ENCODE results near the gene ZNF175. TPM values are rescaled to one million over a fixed set of nuclear protein-coding genes. Genes with fewer than 3 reads are reported as not detected.

ZNF175 gene
- total and polyA plus RNA-seq, 4 donors, result 8.5 to 17.8 (median 12.4) TPM

GRCh38 chr19:51549533-51550324 is 21.4 kb upstream of the ZNF175 start:
- Histone ChIP-seq H3K4me3 (ENCODE audit: low read depth, low read length) (no peak overlapping the region), H3K27me3 (ENCODE audit: control insufficient read depth, insufficient read depth, low read length) (peaks cover 7% of the 10 kb centered on the region), H3K4me1 (ENCODE audit: control insufficient read depth, insufficient read depth, low read length) (no peaks in the 10 kb centered on the region), H3K36me3 (ENCODE audit: control insufficient read depth, insufficient read depth, low read length) (no peaks in the 10 kb centered on the region), H3K27ac (ENCODE audit: low read depth, low read length) (no peak overlapping the region), H3K9me3 (ENCODE audit: control insufficient read depth, insufficient read depth, low read length) (no peaks in the 10 kb centered on the region)
- no peak for DNase-seq (ENCODE audit: low read depth in 4 of 6, low spot score in 6 of 6)
- WGBS (ENCODE audit: insufficient coverage), result 71% methylated on average over 7 of the region's 8 CpGs

DNA sequence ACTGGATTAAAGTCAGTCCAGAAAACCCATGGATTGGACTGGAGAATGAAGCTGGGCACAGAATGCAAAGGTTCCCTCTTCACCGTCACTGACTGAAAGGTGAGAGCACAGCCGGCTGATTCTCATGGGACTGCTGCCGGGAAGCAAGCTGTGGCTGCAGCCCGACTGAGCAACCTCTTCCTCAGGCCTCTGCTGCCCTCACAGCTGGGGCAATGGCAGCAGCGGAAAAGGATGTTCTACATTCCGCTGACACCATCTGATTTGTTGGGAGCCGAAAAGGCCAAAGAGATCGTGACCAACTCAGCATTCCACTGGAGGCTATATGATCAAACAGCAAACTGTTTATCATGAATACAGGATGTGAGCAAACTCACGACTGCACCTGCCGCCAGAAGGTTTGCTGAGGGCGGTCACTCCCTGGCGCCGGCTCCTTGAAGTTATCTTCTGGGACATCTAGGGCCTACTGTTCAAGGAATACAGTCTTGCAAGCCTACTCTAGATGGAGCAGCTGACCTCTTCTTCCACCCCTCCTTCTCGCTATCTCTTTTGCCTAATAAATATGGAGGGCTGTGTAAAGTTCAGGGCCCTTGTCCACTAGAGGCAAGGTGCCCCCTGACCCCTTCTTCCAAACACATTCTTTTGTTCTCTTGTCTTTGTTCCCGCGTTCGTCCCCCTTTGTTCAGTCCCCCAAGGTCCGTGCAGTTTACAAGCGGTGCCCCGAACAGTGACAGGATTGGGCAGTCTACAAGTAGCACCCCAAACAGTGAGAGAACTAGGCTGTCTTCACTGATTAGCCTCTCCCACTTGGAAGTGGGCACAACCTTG is 20.0 kb upstream of the ZNF175 start:
- Histone ChIP-seq H3K27ac (ENCODE audit: low read depth, low read length) (no peak overlapping the region), H3K4me3 (ENCODE audit: low read depth, low read length) (no peak overlapping the region), H3K36me3 (ENCODE audit: control insufficient read depth, insufficient read depth, low read length) (no peaks in the 10 kb centered on the region), H3K27me3 (ENCODE audit: control insufficient read depth, insufficient read depth, low read length) (peaks cover 7% of the 10 kb centered on the region), H3K9me3 (ENCODE audit: control insufficient read depth, insufficient read depth, low read length) (no peaks in the 10 kb centered on the region), H3K4me1 (ENCODE audit: control insufficient read depth, insufficient read depth, low read length) (no peaks in the 10 kb centered on the region)
- 74% methylated on average over 19 of the region's 20 CpGs for WGBS (ENCODE audit: insufficient coverage)
- no peak for DNase-seq (ENCODE audit: low read depth in 4 of 6, low spot score in 6 of 6)

- no peak overlapping the region for H3K27ac ChIP-seq (ENCODE audit: low read depth, low read length)
- H3K9me3 ChIP-seq (ENCODE audit: control insufficient read depth, insufficient read depth, low read length), result no peaks in the 10 kb centered on the region
- H3K27me3 ChIP-seq (ENCODE audit: control insufficient read depth, insufficient read depth, low read length), result peaks cover 7% of the 10 kb centered on the region
- H3K36me3 ChIP-seq (ENCODE audit: control insufficient read depth, insufficient read depth, low read length), result no peaks in the 10 kb centered on the region
- H3K4me3 ChIP-seq (ENCODE audit: low read depth, low read length), result no peak overlapping the region
- no peaks in the 10 kb centered on the region for H3K4me1 ChIP-seq (ENCODE audit: control insufficient read depth, insufficient read depth, low read length)
- WGBS (ENCODE audit: insufficient coverage), result 58% methylated on average over 2 of the region's 3 CpGs
- DNase-seq (ENCODE audit: low read depth in 4 of 6, low spot score in 6 of 6), result no peak
Observed at GRCh38 chr19:51551673-51552432, 19.2 kb upstream of the ZNF175 start.

GRCh38 chr19:51552608-51552995 is 18.5 kb upstream of the ZNF175 start:
- 25% methylated on average over 1 of the region's 1 CpG for WGBS (ENCODE audit: insufficient coverage)
- Histone ChIP-seq H3K4me1 (ENCODE audit: control insufficient read depth, insufficient read depth, low read length) (no peaks in the 10 kb centered on the region), H3K27me3 (ENCODE audit: control insufficient read depth, insufficient read depth, low read length) (peaks cover 7% of the 10 kb centered on the region), H3K36me3 (ENCODE audit: control insufficient read depth, insufficient read depth, low read length) (no peaks in the 10 kb centered on the region), H3K4me3 (ENCODE audit: low read depth, low read length) (no peak overlapping the region), H3K9me3 (ENCODE audit: control insufficient read depth, insufficient read depth, low read length) (no peaks in the 10 kb centered on the region), H3K27ac (ENCODE audit: low read depth, low read length) (no peak overlapping the region)
- no peak for DNase-seq (ENCODE audit: low read depth in 4 of 6, low spot score in 6 of 6)

DNA sequence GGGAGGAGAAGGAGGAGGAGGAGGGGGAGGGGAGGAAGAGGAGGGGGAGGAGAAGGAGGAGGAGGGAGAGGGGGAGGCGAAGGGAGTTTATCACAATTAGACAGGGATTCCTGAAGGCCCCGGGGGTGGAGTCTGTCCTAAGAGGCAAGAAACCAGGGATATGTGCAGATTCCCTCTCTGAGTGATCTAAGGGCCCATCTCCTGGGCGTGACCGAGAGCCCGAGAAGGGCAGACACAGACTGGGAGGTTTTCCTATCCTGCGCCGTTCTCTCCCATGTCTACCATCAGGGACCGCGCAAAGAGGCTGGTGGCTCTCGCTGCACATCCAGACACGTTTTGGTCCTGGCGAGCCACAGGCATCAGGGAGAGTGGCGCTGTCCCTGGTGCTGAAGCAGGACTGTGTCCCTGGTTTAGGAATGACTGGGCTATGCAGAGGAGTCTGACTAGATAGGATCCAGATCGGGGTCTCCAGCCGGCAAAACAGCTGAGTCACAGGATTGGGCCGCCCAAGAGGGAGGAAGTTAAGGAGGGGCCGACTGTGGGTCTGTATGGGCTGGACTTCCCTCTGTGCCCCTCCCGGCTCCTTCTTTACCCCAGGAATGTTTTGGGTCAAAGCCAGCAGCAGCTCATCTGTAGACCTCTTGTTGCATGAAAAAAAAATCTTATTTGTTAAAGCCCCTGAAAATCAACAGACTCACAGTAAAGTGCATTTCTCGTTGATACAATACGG is 17.9 kb upstream of the ZNF175 start:
- Histone ChIP-seq H3K36me3 (ENCODE audit: control insufficient read depth, insufficient read depth, low read length) (no peaks in the 10 kb centered on the region), H3K27me3 (ENCODE audit: control insufficient read depth, insufficient read depth, low read length) (peaks cover 7% of the 10 kb centered on the region), H3K4me3 (ENCODE audit: low read depth, low read length) (no peak overlapping the region), H3K27ac (ENCODE audit: low read depth, low read length) (no peak overlapping the region), H3K4me1 (ENCODE audit: control insufficient read depth, insufficient read depth, low read length) (no peaks in the 10 kb centered on the region), H3K9me3 (ENCODE audit: control insufficient read depth, insufficient read depth, low read length) (no peaks in the 10 kb centered on the region)
- DNase-seq (ENCODE audit: low read depth in 4 of 6, low spot score in 6 of 6), result peak; percentile 28 to 82 (median 54)
- WGBS (ENCODE audit: insufficient coverage), result 1% methylated on average over 17 of the region's 20 CpGs

GRCh38 chr19:51559240-51559639 is 11.8 kb upstream of the ZNF175 start:
- WGBS (ENCODE audit: insufficient coverage), result no CpG with 5 or more reads among the region's 1 CpG
- peaks cover 26% of the 10 kb centered on the region for H3K27me3 ChIP-seq (ENCODE audit: control insufficient read depth, insufficient read depth, low read length)

DNA sequence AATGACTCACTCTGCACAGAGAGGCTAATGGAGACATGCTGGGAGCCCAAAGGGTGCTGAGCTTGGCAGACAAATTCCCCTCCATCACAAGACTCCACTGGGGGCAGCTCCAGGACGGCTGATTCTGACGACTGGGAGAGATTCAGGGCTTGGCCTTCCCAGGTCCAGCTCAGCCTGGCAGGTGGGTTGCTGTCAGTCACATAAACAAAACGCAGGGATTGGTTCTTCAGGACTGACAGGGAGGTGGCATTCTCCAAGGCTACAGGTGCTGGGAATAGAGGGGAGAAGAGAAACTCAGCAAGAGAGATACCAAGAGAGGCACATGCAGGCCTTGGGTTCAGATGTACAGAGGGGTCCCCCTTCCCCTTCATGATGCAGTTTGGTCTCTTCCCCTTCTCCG is 10.7 kb upstream of the ZNF175 start:
- Histone ChIP-seq H3K4me3 (ENCODE audit: low read depth, low read length) (no peak overlapping the region), H3K27me3 (ENCODE audit: control insufficient read depth, insufficient read depth, low read length) (peaks cover 33% of the 10 kb centered on the region), H3K27ac (ENCODE audit: low read depth, low read length) (no peak overlapping the region), H3K9me3 (ENCODE audit: control insufficient read depth, insufficient read depth, low read length) (no peaks in the 10 kb centered on the region), H3K4me1 (ENCODE audit: control insufficient read depth, insufficient read depth, low read length) (no peaks in the 10 kb centered on the region), H3K36me3 (ENCODE audit: control insufficient read depth, insufficient read depth, low read length) (no peaks in the 10 kb centered on the region)
- no peak for DNase-seq (ENCODE audit: low read depth in 4 of 6, low spot score in 6 of 6)
- WGBS (ENCODE audit: insufficient coverage), result 11% methylated on average over 3 of the region's 4 CpGs

More at GRCh38 chr19:51559240-51559639, 11.8 kb upstream of the ZNF175 start:
- no peak overlapping the region for H3K4me3 ChIP-seq (ENCODE audit: low read depth, low read length)
- H3K9me3 ChIP-seq (ENCODE audit: control insufficient read depth, insufficient read depth, low read length), result no peaks in the 10 kb centered on the region
- no peak overlapping the region for H3K27ac ChIP-seq (ENCODE audit: low read depth, low read length)
- no peaks in the 10 kb centered on the region for H3K36me3 ChIP-seq (ENCODE audit: control insufficient read depth, insufficient read depth, low read length)
- H3K4me1 ChIP-seq (ENCODE audit: control insufficient read depth, insufficient read depth, low read length), result no peaks in the 10 kb centered on the region
- no peak for DNase-seq (ENCODE audit: low read depth in 4 of 6, low spot score in 6 of 6)

GRCh38 chr19:51564791-51565190 is 6.3 kb upstream of the ZNF175 start:
- H3K27ac ChIP-seq (ENCODE audit: low read depth, low read length), result no peak overlapping the region
- H3K27me3 ChIP-seq (ENCODE audit: control insufficient read depth, insufficient read depth, low read length), result peaks cover 34% of the 10 kb centered on the region
- no peaks in the 10 kb centered on the region for H3K36me3 ChIP-seq (ENCODE audit: control insufficient read depth, insufficient read depth, low read length)
- no peak for DNase-seq (ENCODE audit: low read depth in 4 of 6, low spot score in 6 of 6)
- H3K4me1 ChIP-seq (ENCODE audit: control insufficient read depth, insufficient read depth, low read length), result no peaks in the 10 kb centered on the region
- H3K9me3 ChIP-seq (ENCODE audit: control insufficient read depth, insufficient read depth, low read length), result no peaks in the 10 kb centered on the region
- no peak overlapping the region for H3K4me3 ChIP-seq (ENCODE audit: low read depth, low read length)
- WGBS (ENCODE audit: insufficient coverage), result 41% methylated on average over 5 of the region's 6 CpGs

DNA sequence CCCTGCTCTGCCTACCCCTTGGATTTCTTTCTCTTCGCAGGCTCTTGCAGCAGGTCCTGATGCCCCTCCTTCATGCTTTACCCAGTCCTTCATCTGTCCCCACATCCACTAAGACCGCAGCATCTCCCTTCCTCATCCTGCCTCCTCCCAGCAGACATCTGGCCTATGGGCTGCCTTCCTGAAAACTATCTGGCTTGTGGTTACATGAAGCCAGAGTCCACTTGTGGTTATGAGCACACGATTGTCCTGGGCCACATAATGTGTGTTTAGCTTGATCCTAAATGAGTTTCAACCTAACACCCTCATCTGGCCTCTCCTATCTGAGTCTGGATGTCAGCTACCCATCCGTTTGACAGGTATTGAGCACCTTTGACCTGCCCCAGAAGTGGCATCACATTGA is 5.5 kb upstream of the ZNF175 start:
- Histone ChIP-seq H3K4me1 (ENCODE audit: control insufficient read depth, insufficient read depth, low read length) (no peaks in the 10 kb centered on the region), H3K36me3 (ENCODE audit: control insufficient read depth, insufficient read depth, low read length) (no peaks in the 10 kb centered on the region), H3K4me3 (ENCODE audit: low read depth, low read length) (no peak overlapping the region), H3K27ac (ENCODE audit: low read depth, low read length) (no peak overlapping the region), H3K27me3 (ENCODE audit: control insufficient read depth, insufficient read depth, low read length) (peaks cover 27% of the 10 kb centered on the region), H3K9me3 (ENCODE audit: control insufficient read depth, insufficient read depth, low read length) (no peaks in the 10 kb centered on the region)
- DNase-seq (ENCODE audit: low read depth in 4 of 6, low spot score in 6 of 6), result no peak
- WGBS (ENCODE audit: insufficient coverage), result 90% methylated on average over 2 of the region's 4 CpGs

Measured in spinal cord (tissue), 10 donors.